ENCODE data around the gene SLF2.

SLF2 gene

GRCh38 chr10:100942229-100942628 lies 29.5 kb downstream of the SLF2 start:
- Histone ChIP-seq H3K4me1 (ENCODE audit: control insufficient read depth in 5 of 5, insufficient read depth in 5 of 5, low read length in 5 of 5) (no peaks in the 10 kb centered on the region), H3K27me3 (ENCODE audit: control insufficient read depth in 5 of 5, insufficient read depth in 4 of 5, low read length in 5 of 5) (no peaks in the 10 kb centered on the region), H3K27ac (ENCODE audit: low read depth, low read length) (no peak overlapping the region), H3K36me3 (ENCODE audit: control insufficient read depth in 5 of 5, insufficient read depth in 5 of 5, low read length in 5 of 5) (peaks cover 63 to 85% (median 71%) of the 10 kb centered on the region in 5 donors), H3K9ac (ENCODE audit: low read length in 5 of 5) (no peak overlapping the region), H3K4me3 (ENCODE audit: low read depth in 1 of 5, low read length in 5 of 5) (no peak overlapping the region), H3K9me3 (ENCODE audit: control insufficient read depth in 5 of 5, low read length in 5 of 5) (no peaks in the 10 kb centered on the region)

DNA sequence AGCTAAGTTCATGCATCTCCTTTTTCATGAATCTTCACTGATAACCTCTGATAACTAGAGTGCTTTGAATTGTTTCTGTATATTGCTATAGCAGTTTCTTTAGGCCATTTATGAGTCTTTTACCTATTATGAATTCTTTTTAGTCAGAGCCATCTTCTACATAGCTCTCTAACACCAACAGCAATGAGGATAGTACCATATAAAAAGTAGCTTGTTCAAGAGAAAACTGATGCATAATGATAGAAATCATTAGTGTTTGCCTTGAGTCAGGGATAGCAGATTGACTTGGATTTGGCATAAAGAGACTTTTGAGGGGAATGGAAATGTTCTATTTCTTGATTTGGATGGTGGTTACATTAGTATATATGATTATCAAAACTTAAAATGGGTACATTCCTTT lies 30.7 kb downstream of the SLF2 start:
- Histone ChIP-seq H3K9me3 (ENCODE audit: control insufficient read depth in 5 of 5, low read length in 5 of 5) (no peaks in the 10 kb centered on the region), H3K4me3 (ENCODE audit: low read depth in 1 of 5, low read length in 5 of 5) (no peak overlapping the region), H3K36me3 (ENCODE audit: control insufficient read depth in 5 of 5, insufficient read depth in 5 of 5, low read length in 5 of 5) (peaks cover 62 to 85% (median 71%) of the 10 kb centered on the region in 5 donors), H3K27ac (ENCODE audit: low read depth, low read length) (no peak overlapping the region), H3K9ac (ENCODE audit: low read length in 5 of 5) (no peak overlapping the region), H3K27me3 (ENCODE audit: control insufficient read depth in 5 of 5, insufficient read depth in 4 of 5, low read length in 5 of 5) (no peaks in the 10 kb centered on the region), H3K4me1 (ENCODE audit: control insufficient read depth in 5 of 5, insufficient read depth in 5 of 5, low read length in 5 of 5) (no peaks in the 10 kb centered on the region)

DNA sequence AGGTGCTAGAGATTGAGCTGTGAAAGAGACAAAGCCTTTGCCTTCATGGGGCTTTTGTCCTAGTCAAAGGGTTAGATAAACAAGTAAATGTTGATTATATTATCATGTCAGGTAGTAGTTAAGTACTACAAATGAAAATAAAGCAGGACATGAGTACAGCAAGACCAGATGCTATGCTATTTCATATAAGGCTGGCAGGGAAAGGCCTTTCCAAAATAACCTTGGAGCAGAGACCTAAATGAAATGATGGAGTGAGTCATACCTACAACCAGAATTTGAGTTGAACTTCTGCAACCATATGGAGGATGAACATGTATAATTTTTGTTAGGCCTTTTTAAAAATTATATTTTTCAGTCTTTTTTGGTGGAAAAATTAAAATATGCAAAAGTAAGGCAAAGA lies 33.0 kb downstream of the SLF2 start:
- H3K27me3 ChIP-seq (ENCODE audit: control insufficient read depth in 5 of 5, insufficient read depth in 4 of 5, low read length in 5 of 5) = no peaks in the 10 kb centered on the region
- H3K9ac ChIP-seq (ENCODE audit: low read length in 5 of 5) = no peak overlapping the region
- H3K9me3 ChIP-seq (ENCODE audit: control insufficient read depth in 5 of 5, low read length in 5 of 5) = no peaks in the 10 kb centered on the region
- H3K4me1 ChIP-seq (ENCODE audit: control insufficient read depth in 5 of 5, insufficient read depth in 5 of 5, low read length in 5 of 5) = no peaks in the 10 kb centered on the region
- H3K4me3 ChIP-seq (ENCODE audit: low read depth in 1 of 5, low read length in 5 of 5) = no peak overlapping the region
- no peak overlapping the region for H3K27ac ChIP-seq (ENCODE audit: low read depth, low read length)
- H3K36me3 ChIP-seq (ENCODE audit: control insufficient read depth in 5 of 5, insufficient read depth in 5 of 5, low read length in 5 of 5) = peaks cover 66 to 89% (median 72%) of the 10 kb centered on the region in 5 donors

DNA sequence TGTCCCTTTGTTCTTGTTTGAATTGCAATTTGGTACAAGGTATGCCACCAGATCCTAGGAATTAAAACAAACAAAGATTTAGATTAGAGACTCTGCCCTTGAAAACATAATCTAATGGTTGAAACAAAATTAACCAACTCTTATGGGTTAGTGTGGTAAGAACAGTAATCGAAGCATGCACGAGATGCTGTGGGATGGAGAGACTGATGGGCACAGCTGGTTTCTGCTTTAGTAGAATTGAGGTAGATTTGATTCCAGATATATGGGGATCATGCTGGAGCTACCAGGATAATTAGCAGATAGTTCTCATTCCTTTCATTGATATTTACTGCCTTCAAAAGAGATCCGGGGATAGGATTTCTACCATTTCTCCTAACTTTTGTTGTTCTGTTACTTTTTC lies 36.2 kb downstream of the SLF2 start:
- H3K4me3 ChIP-seq (ENCODE audit: low read depth in 1 of 5, low read length in 5 of 5) = no peak overlapping the region
- peaks cover 47 to 86% (median 63%) of the 10 kb centered on the region in 5 donors for H3K36me3 ChIP-seq (ENCODE audit: control insufficient read depth in 5 of 5, insufficient read depth in 5 of 5, low read length in 5 of 5)
- H3K9ac ChIP-seq (ENCODE audit: low read length in 5 of 5) = no peak overlapping the region
- no peaks in the 10 kb centered on the region for H3K27me3 ChIP-seq (ENCODE audit: control insufficient read depth in 5 of 5, insufficient read depth in 4 of 5, low read length in 5 of 5)
- H3K9me3 ChIP-seq (ENCODE audit: control insufficient read depth in 5 of 5, low read length in 5 of 5) = no peaks in the 10 kb centered on the region
- no peak overlapping the region for H3K27ac ChIP-seq (ENCODE audit: low read depth, low read length)
- H3K4me1 ChIP-seq (ENCODE audit: control insufficient read depth in 5 of 5, insufficient read depth in 5 of 5, low read length in 5 of 5) = no peaks in the 10 kb centered on the region

DNA sequence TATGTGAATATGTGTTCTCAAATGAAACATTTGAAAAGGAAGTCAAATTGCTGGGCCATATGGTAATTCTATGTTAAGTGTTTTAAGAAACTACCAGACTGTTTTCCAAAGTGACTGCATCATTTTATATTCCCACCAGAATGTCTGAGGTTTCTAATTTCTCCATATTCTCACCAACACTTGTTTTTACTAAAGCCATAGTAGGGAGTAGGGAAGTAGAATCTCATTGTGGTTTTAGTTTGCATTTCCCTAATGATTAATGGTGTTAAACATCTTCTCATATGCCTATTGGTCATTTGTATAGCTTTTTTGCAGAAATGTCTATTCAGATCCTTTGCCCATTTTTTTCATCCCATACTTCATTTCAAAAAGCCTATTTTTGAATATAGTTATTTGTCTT lies 47.5 kb downstream of the SLF2 start:
- Histone ChIP-seq H3K4me3 (ENCODE audit: low read depth in 1 of 5, low read length in 5 of 5) (no peak overlapping the region), H3K9ac (ENCODE audit: low read length in 5 of 5) (no peak overlapping the region), H3K9me3 (ENCODE audit: control insufficient read depth in 5 of 5, low read length in 5 of 5) (no peaks in the 10 kb centered on the region), H3K27ac (ENCODE audit: low read depth, low read length) (no peak overlapping the region), H3K4me1 (ENCODE audit: control insufficient read depth in 5 of 5, insufficient read depth in 5 of 5, low read length in 5 of 5) (no peaks in the 10 kb centered on the region), H3K27me3 (ENCODE audit: control insufficient read depth in 5 of 5, insufficient read depth in 4 of 5, low read length in 5 of 5) (no peaks in the 10 kb centered on the region), H3K36me3 (ENCODE audit: control insufficient read depth in 5 of 5, insufficient read depth in 5 of 5, low read length in 5 of 5) (peaks cover 52 to 81% (median 64%) of the 10 kb centered on the region in 5 donors)

- H3K4me3 ChIP-seq (ENCODE audit: low read depth in 1 of 5, low read length in 5 of 5) = no peak overlapping the region
- H3K4me1 ChIP-seq (ENCODE audit: control insufficient read depth in 5 of 5, insufficient read depth in 5 of 5, low read length in 5 of 5) = no peaks in the 10 kb centered on the region
- H3K27ac ChIP-seq (ENCODE audit: low read depth, low read length) = no peak overlapping the region
- H3K27me3 ChIP-seq (ENCODE audit: control insufficient read depth in 5 of 5, insufficient read depth in 4 of 5, low read length in 5 of 5) = no peaks in the 10 kb centered on the region
- no peaks in the 10 kb centered on the region for H3K9me3 ChIP-seq (ENCODE audit: control insufficient read depth in 5 of 5, low read length in 5 of 5)
- H3K9ac ChIP-seq (ENCODE audit: low read length in 5 of 5) = no peak overlapping the region
- peaks cover 49 to 76% (median 61%) of the 10 kb centered on the region in 5 donors for H3K36me3 ChIP-seq (ENCODE audit: control insufficient read depth in 5 of 5, insufficient read depth in 5 of 5, low read length in 5 of 5)
Observed at GRCh38 chr10:100962351-100963080, 49.8 kb downstream of the SLF2 start.

- no peak overlapping the region for H3K9ac ChIP-seq (ENCODE audit: low read length in 5 of 5)
- H3K27me3 ChIP-seq (ENCODE audit: control insufficient read depth in 5 of 5, insufficient read depth in 4 of 5, low read length in 5 of 5) = no peaks in the 10 kb centered on the region
- H3K9me3 ChIP-seq (ENCODE audit: control insufficient read depth in 5 of 5, low read length in 5 of 5) = no peaks in the 10 kb centered on the region
- H3K36me3 ChIP-seq (ENCODE audit: control insufficient read depth in 5 of 5, insufficient read depth in 5 of 5, low read length in 5 of 5) = peaks cover 39 to 66% (median 51%) of the 10 kb centered on the region in 5 donors
- H3K4me3 ChIP-seq (ENCODE audit: low read depth in 1 of 5, low read length in 5 of 5) = no peak overlapping the region
- H3K27ac ChIP-seq (ENCODE audit: low read depth, low read length) = no peak overlapping the region
- H3K4me1 ChIP-seq (ENCODE audit: control insufficient read depth in 5 of 5, insufficient read depth in 5 of 5, low read length in 5 of 5) = peaks cover under 1 to 5% (median 4%) of the 10 kb centered on the region in 5 donors
Observed at GRCh38 chr10:100963826-100964225, 51.1 kb downstream of the SLF2 start.

DNA sequence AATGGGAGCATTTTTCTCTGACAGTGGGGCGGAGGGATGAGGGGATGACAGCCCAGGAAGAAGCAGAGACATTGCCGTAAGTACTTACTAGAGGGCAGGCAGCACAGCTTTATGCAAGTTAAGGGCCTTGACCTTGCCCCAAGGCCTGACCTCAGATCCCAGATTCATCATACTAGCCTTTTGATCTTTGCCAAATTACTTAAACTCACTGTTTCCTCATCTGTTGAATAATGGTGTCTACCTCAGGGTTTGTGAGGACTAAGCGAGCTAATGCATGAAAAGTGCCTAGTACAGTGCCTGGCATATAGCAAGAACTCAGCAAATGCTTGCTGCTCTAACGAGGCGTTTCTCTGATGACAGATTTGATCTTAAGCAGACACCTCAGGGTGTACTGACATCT lies 53.1 kb downstream of the SLF2 start:
- H3K27me3 ChIP-seq (ENCODE audit: control insufficient read depth in 5 of 5, insufficient read depth in 4 of 5, low read length in 5 of 5) = no peaks in the 10 kb centered on the region
- no peaks in the 10 kb centered on the region for H3K9me3 ChIP-seq (ENCODE audit: control insufficient read depth in 5 of 5, low read length in 5 of 5)
- H3K36me3 ChIP-seq (ENCODE audit: control insufficient read depth in 5 of 5, insufficient read depth in 5 of 5, low read length in 5 of 5) = peaks cover 24 to 47% (median 35%) of the 10 kb centered on the region in 5 donors
- peaks cover 2 to 16% (median 14%) of the 10 kb centered on the region in 5 donors for H3K4me1 ChIP-seq (ENCODE audit: control insufficient read depth in 5 of 5, insufficient read depth in 5 of 5, low read length in 5 of 5)
- H3K4me3 ChIP-seq (ENCODE audit: low read depth in 1 of 5, low read length in 5 of 5) = no peak overlapping the region
- H3K27ac ChIP-seq (ENCODE audit: low read depth, low read length) = no peak overlapping the region
- no peak overlapping the region for H3K9ac ChIP-seq (ENCODE audit: low read length in 5 of 5)

GRCh38 chr10:100966887-100967286 lies 54.1 kb downstream of the SLF2 start:
- H3K27me3 ChIP-seq (ENCODE audit: control insufficient read depth in 5 of 5, insufficient read depth in 4 of 5, low read length in 5 of 5) = no peaks in the 10 kb centered on the region
- H3K9ac ChIP-seq (ENCODE audit: low read length in 5 of 5) = no peak overlapping the region
- no peaks in the 10 kb centered on the region for H3K9me3 ChIP-seq (ENCODE audit: control insufficient read depth in 5 of 5, low read length in 5 of 5)
- H3K36me3 ChIP-seq (ENCODE audit: control insufficient read depth in 5 of 5, insufficient read depth in 5 of 5, low read length in 5 of 5) = peaks cover 22 to 42% (median 33%) of the 10 kb centered on the region in 5 donors
- no peak overlapping the region for H3K4me3 ChIP-seq (ENCODE audit: low read depth in 1 of 5, low read length in 5 of 5)
- no peak overlapping the region for H3K27ac ChIP-seq (ENCODE audit: low read depth, low read length)
- H3K4me1 ChIP-seq (ENCODE audit: control insufficient read depth in 5 of 5, insufficient read depth in 5 of 5, low read length in 5 of 5) = peaks cover 2 to 16% (median 14%) of the 10 kb centered on the region in 5 donors

DNA sequence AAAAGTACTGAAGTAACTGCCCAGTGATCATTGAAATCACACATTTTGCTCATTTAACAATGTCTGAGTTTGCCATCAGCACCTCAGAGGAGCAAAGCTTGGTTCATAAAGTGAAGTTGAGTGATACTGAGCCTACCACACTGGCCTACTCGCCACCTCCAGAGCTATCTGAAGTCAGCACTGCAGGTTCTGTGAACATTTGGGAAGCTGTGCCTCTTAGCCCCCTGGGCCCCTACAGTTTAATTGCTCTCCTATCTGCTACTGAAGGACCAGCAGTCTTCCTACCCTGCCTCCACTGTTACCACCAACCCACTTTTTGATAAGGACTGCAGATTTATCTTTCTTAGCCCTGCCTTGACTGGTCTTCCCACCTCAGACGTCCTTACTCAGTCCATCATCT lies 54.6 kb downstream of the SLF2 start:
- Histone ChIP-seq H3K4me1 (ENCODE audit: control insufficient read depth in 5 of 5, insufficient read depth in 5 of 5, low read length in 5 of 5) (peaks cover 2 to 16% (median 14%) of the 10 kb centered on the region in 5 donors), H3K27ac (ENCODE audit: low read depth, low read length) (no peak overlapping the region), H3K9ac (ENCODE audit: low read length in 5 of 5) (no peak overlapping the region), H3K9me3 (ENCODE audit: control insufficient read depth in 5 of 5, low read length in 5 of 5) (no peaks in the 10 kb centered on the region), H3K4me3 (ENCODE audit: low read depth in 1 of 5, low read length in 5 of 5) (no peak overlapping the region), H3K36me3 (ENCODE audit: control insufficient read depth in 5 of 5, insufficient read depth in 5 of 5, low read length in 5 of 5) (peaks cover 18 to 37% (median 28%) of the 10 kb centered on the region in 5 donors), H3K27me3 (ENCODE audit: control insufficient read depth in 5 of 5, insufficient read depth in 4 of 5, low read length in 5 of 5) (no peaks in the 10 kb centered on the region)

All from subcutaneous abdominal adipose tissue (tissue), 5 donors.